GM12864 (cell line): ENCODE measurements around the gene MTHFSD.

Experiments
- DNase-seq: peaks from one replicate; pipeline ENCODE4 v3.0.0-alpha.2; 2011; ENCODE audit warnings: low read depth
- H3K4me3 ChIP-seq: 2 replicates; pipeline ENCODE4 v1.5.1; 2011; ENCODE audit warnings: mild to moderate bottlenecking, low read depth, low read length, control low read depth
- TF ChIP-seq, protein P1 (sequence below): IDR thresholded peaks from 2 replicates; pipeline ENCODE4 v1.5.1; 2011; ENCODE audit warnings: low read depth, mild to moderate bottlenecking, moderate library complexity, low read length, control low read depth, inconsistent platforms; ENCODE audit errors: missing control alignments

The MTHFSD gene

DNA sequence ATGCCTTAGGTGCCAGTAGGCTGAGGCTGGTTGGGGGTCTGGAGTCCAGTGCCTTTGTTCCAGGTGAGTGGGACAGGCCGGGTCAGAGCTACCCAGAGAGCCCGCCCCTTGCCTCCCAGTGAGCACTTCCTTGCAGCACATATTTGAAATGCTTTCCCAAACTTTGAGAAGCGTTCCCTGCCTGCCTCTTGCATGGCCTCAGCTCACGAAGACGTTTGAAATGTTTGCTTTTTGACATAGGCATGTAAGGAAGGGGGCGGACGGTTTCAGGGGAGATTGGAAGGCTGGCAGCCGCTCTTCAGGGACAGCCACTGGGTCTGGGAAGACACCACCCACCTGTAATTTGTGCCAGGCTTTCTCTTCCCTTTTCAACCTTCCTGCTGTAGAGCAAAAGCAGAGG, 18.2 kb upstream of the MTHFSD start:
- no peak overlapping the region for H3K4me3 ChIP-seq
- DNase-seq: no peak
- TF ChIP-seq, protein P1, sequence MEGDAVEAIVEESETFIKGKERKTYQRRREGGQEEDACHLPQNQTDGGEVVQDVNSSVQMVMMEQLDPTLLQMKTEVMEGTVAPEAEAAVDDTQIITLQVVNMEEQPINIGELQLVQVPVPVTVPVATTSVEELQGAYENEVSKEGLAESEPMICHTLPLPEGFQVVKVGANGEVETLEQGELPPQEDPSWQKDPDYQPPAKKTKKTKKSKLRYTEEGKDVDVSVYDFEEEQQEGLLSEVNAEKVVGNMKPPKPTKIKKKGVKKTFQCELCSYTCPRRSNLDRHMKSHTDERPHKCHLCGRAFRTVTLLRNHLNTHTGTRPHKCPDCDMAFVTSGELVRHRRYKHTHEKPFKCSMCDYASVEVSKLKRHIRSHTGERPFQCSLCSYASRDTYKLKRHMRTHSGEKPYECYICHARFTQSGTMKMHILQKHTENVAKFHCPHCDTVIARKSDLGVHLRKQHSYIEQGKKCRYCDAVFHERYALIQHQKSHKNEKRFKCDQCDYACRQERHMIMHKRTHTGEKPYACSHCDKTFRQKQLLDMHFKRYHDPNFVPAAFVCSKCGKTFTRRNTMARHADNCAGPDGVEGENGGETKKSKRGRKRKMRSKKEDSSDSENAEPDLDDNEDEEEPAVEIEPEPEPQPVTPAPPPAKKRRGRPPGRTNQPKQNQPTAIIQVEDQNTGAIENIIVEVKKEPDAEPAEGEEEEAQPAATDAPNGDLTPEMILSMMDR: no peak

DNA sequence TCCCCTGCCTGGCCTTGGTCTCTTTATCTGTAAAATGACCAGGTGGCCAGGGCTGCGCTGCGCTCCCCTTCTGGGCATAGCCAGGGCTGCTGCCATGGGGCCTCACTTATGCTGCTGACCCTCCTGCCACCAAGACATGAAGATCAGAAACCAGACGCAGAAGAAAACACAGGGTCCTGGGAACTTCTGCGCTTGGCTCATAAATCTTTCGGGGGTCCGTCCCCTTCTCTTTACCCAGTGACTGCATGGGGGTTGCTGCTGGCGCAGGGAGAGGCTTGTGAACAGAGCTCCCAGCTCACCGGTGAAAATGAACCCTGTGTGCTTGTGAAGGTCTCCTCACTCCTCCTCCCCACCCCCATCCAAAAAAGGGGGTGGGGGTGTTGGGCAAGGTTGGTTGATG, 17.6 kb upstream of the MTHFSD start:
- TF ChIP-seq, protein P1: no peak
- H3K4me3 ChIP-seq: no peak overlapping the region
- DNase-seq: no peak

DNA sequence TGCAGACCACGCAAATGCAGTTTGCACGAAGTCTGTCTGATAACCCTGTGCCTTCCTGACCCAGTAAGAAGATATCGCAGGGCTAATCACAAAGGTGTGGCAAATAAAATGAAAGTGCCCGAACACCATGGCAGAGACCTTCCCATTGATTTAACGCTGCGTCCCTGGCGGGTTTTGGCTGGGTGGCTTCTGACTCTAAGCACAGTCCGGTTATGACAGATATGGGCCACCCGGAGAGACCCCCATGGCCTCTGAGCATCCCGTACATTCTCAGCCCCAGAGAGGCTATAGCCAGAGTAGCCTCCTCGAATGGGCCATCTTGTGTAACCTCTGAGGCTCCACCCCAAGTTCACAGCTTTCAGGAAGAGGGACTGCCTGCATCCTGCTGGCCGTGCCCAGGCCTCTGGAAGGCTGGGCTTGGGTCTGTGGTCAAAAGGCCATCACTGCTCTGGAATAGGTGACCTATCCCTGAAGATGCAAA, 17.0 kb upstream of the MTHFSD start:
- DNase-seq: no peak
- TF ChIP-seq, protein P1: no peak

DNA sequence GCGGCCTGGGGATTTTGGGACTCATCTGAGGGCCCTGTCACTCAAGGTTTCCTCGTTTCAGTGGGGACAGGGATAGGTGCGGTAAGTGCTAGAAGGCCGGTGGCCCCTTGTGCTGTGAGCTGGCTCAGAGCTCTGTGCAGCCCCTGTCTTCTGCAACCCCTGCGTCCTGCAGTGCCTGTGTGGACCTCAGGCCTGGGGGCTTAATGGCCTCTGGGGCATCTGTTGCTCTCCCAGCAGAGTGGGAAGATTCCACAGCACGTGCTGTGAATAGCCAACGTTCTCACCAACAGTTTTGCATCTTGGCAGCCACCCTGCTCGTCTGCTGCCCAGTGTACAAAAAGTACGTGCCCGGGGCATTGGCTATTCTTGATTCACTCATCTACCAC, 16.5 kb upstream of the MTHFSD start:
- TF ChIP-seq, protein P1: no peak
- H3K4me3 ChIP-seq: no peak overlapping the region
- DNase-seq: no peak

More for the DNA sequence above, 17.0 kb upstream of the MTHFSD start:
- H3K4me3 ChIP-seq: no peak overlapping the region

DNA sequence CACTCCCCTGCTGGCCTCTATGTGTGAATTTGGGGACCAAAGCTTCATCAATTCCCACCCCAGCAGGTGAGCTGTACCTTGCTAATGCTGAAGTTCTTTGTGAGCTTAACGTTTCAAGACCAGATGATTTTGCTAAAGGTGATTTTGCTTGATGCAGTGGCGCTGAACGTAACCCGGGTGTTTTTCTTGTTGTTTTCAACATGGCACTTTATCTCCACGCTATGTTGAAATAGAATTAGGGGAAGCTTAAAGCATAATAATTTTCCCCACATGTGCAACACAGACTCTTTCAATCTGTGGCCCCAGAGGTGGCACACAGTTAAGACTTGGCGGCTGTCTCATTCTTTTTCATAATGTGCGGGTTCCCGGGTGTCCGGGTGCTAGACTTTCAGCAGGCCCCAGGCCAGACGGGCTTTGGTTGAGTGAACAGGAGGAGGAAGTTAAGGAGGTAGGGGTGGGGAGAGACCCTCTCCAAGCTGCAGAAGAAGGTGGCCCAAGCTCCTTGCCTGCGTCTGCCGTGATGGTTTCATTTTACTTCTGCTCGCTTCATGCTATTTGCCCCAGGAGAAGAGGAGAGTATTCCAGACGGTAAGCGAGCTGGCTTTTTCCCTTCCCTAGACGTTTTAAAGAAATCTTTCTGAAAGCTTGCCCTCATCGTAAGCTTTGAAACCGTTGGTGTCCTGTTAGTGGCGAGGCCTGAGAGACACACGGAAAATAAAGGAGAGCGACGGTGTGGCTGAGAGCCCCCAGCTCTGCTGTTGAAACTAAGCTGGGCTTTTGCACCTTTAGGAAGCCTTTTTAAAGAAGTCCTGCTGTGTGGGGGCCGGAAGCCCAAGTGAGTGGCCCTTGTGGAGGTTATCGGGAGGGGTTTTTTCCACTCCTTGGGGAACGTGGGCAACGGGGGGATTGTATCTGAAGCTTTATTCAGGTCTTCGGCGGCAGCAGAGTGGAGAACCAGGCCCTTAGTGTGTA, 15.8 kb upstream of the MTHFSD start:
- no peak for DNase-seq
- no peak overlapping the region for H3K4me3 ChIP-seq

DNA sequence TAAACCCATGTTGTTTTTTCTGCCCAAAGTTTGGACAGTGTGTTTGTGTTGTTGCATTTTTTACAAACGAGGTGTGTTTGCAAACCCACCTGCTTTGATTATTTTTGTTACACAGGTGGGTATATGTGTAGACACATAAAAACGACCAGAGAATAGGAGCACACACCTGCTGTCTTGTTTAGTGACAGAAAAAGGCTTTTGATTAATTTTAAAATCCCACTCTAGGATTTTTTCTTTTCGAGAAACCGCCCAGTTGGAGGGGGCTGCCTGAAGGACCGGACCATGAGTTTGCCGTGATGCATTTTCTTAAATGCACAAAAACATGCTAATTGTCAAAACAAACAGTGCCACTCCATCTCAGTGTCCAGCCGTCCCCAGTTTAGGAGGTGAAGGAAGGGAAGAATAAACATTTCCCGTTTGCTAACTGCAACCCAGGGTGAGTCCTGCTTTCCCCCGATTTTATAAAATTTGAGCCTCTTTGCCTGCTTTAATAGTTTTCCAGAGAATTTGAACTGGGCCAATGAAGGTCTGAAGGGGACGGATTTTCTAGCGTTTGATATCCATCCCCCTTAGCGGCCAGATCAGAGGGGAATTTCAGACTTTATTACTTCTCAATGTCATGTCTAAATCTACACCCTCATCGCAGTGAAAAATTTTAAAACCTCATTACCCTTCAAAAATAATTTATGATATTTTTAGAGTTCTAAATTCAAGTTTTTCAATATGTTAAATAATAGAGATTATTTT, 14.8 kb upstream of the MTHFSD start:
- no peak overlapping the region for H3K4me3 ChIP-seq
- DNase-seq: no peak
- TF ChIP-seq, protein P1: no peak

More for the DNA sequence above, 15.8 kb upstream of the MTHFSD start:
- TF ChIP-seq, protein P1: no peak
